ENCODE results near the gene ENTPD8.

- no peak for TF ChIP-seq CTCF (IDR thresholded peaks at IDR 0.05; ENCODE audit: low read depth, low read length)
- no peak for TF ChIP-seq EZH2phosphoT487 (IDR thresholded peaks at IDR 0.05; ENCODE audit: low read depth)
Observed at GRCh38 chr9:137438591-137439157, 2.5 kb downstream of the ENTPD8 start.
